HCT116 (cell line): ENCODE results near the gene RBFOX2. TPM values are rescaled to one million over a fixed set of nuclear protein-coding genes. Genes with fewer than 3 reads are reported as not detected.

Experiments
- ATAC-seq: fragments of 200-7000 bp; cut with Tn5 transposase; 2 replicates; pipeline ENCODE4 v1.9.1; 2020; ENCODE audit warnings: mild to moderate bottlenecking, moderate library complexity
- BruUV-seq: library from RNA; stranded (reverse); fragments of 400-500 nt; replicated peaks from 2 replicates; lab custom pipeline; 2021; lab: Mats Ljungman, UMichigan
- CTCF ChIA-PET: fragments of 300-600 bp; sonication (Branson Sonifier 250); formaldehyde crosslinking; loops from one replicate; lab custom pipeline; 2021; ENCODE audit warnings: antibody characterized with exemption; lab: Charles Lee
- POLR2A ChIA-PET: fragments of 300-600, 350-600 bp; sonication (Branson Sonifier 250); formaldehyde crosslinking; loops from one replicate; lab custom pipeline; 2021; ENCODE audit warnings: antibody characterized with exemption; lab: Charles Lee
- RAD21 ChIA-PET, 2 experiments: fragments of 300-600 bp; sonication (Branson Sonifier 250); formaldehyde crosslinking; loops; one replicate each; lab custom pipeline; 2023; ENCODE audit warnings: low total read pairs in 2 of 2; ENCODE audit not compliant: uncharacterized antibody in 2 of 2, unreplicated experiment in 2 of 2, low non-redundant PET in 1 of 2; lab: Charles Lee
- DNase-seq: peaks from one replicate; pipeline ENCODE4 v3.0.0-alpha.2; 2010; ENCODE audit warnings: low read depth, low spot score
- H2AFZ ChIP-seq: fragments of 200-600 bp; shearing (Covaris generic), sonication (generic); 2 replicates; pipeline ENCODE4 v1.6.1; 2017; ENCODE audit warnings: low read depth, mixed run types, mixed read lengths, antibody characterized with exemption, low read length; ENCODE audit not compliant: poor library complexity, severe bottlenecking
- H3K27ac ChIP-seq: 2 replicates; pipeline ENCODE4 v1.5.1; 2012; ENCODE audit warnings: low read depth, low read length
- H3K27me3 ChIP-seq: fragments of 200-600 bp; sonication (generic); 2 replicates; pipeline ENCODE4 v1.6.1; 2016; ENCODE audit warnings: mixed run types, low read length, mixed read lengths; ENCODE audit not compliant: insufficient read depth
- H3K36me3 ChIP-seq, 2 experiments: fragments of 200-500 bp in 1 of 2; fragments of 200-600 bp in 1 of 2; sonication (Bioruptor generic) in 1 of 2; sonication (generic) in 1 of 2; 2 replicates each; pipeline versions ENCODE4 v1.5.1 to v1.6.1; 2014 to 2016; ENCODE audit warnings: low read length in 2 of 2, inconsistent platforms in 1 of 2, mixed read lengths in 1 of 2, mixed run types in 1 of 2; ENCODE audit not compliant: insufficient read depth in 2 of 2, control insufficient read depth in 1 of 2
- H3K4me1 ChIP-seq, 2 experiments: fragments of 200-600 bp in 1 of 2; sonication (generic) in 1 of 2; 2 replicates each; pipeline versions ENCODE4 v1.5.1 to v1.6.1; 2012 to 2017; ENCODE audit warnings: low read length in 2 of 2, inconsistent platforms in 1 of 2, mild to moderate bottlenecking in 1 of 2, mixed read lengths in 1 of 2, mixed run types in 1 of 2, moderate library complexity in 1 of 2; ENCODE audit not compliant: insufficient read depth in 2 of 2, control insufficient read depth in 1 of 2
- H3K4me2 ChIP-seq: fragments of 200-600 bp; sonication (generic); 2 replicates; pipeline ENCODE4 v1.6.1; 2017; ENCODE audit warnings: mixed run types, low read length, mixed read lengths
- H3K4me3 ChIP-seq, 2 experiments: fragments of 200-600 bp in 1 of 2; sonication (generic) in 1 of 2; replicated peaks in 1 of 2; 2 replicates each; pipeline ENCODE4 v1.5.1; 2011 to 2016; ENCODE audit warnings: low read length in 2 of 2, control low read depth in 1 of 2, low read depth in 1 of 2, mild to moderate bottlenecking in 1 of 2, mixed read lengths in 1 of 2, mixed run types in 1 of 2
- H3K79me2 ChIP-seq: fragments of 200-600 bp; sonication (generic); 2 replicates; pipeline ENCODE4 v1.6.1; 2017; ENCODE audit warnings: mild to moderate bottlenecking, mixed run types, low read length, moderate library complexity, mixed read lengths; ENCODE audit not compliant: insufficient read depth
- H3K9ac ChIP-seq: fragments of 200-600 bp; sonication (generic); 2 replicates; pipeline ENCODE4 v1.6.1; 2016; ENCODE audit warnings: low read length, mixed read lengths
- H3K9me2 ChIP-seq: fragments of 200-600 bp; sonication (generic), shearing (Covaris generic); 2 replicates; pipeline ENCODE4 v1.6.1; 2017; ENCODE audit warnings: mixed run types, mild to moderate bottlenecking, moderate library complexity; ENCODE audit not compliant: insufficient read depth
- H3K9me3 ChIP-seq, 2 experiments: fragments of 200-500 bp in 1 of 2; fragments of 200-600 bp in 1 of 2; sonication (Bioruptor generic) in 1 of 2; sonication (generic) in 1 of 2; 2 replicates each; pipeline ENCODE4 v1.6.1; 2014 to 2017; ENCODE audit warnings: low read length in 2 of 2, mixed read lengths in 2 of 2, inconsistent platforms in 1 of 2, low read depth in 1 of 2, mild to moderate bottlenecking in 1 of 2, mixed run types in 1 of 2, moderate library complexity in 1 of 2; ENCODE audit not compliant: control insufficient read depth in 1 of 2, insufficient read depth in 1 of 2
- H4K20me1 ChIP-seq: fragments of 200-600 bp; sonication (generic), shearing (Covaris generic); 2 replicates; pipeline ENCODE4 v1.6.1; 2017; ENCODE audit warnings: mixed run types, mild to moderate bottlenecking, moderate library complexity; ENCODE audit not compliant: insufficient read depth
- CBX3 ChIP-seq: IDR thresholded peaks from 2 replicates; pipeline ENCODE4 v1.6.1; 2012; ENCODE audit warnings: low read depth
- CEBPB ChIP-seq: IDR thresholded peaks from 2 replicates; pipeline ENCODE4 v1.6.1; 2012; ENCODE audit warnings: low read depth
- EGR1 ChIP-seq: IDR thresholded peaks from 2 replicates; pipeline ENCODE4 v1.6.1; 2012; ENCODE audit warnings: low read depth
- EZH2phosphoT487 ChIP-seq: fragments of 200-600 bp; IDR thresholded peaks from 2 replicates; pipeline ENCODE4 v1.6.1; 2018; ENCODE audit warnings: antibody characterized with exemption, borderline replicate concordance
- FOSL1 ChIP-seq: IDR thresholded peaks from 2 replicates; pipeline ENCODE4 v1.6.1; 2012; ENCODE audit warnings: low read depth
- JUND ChIP-seq: IDR thresholded peaks from 2 replicates; pipeline ENCODE4 v1.6.1; 2012
- POLR2A ChIP-seq: IDR thresholded peaks from 2 replicates; pipeline ENCODE4 v1.7.0; 2011; ENCODE audit warnings: borderline replicate concordance; ENCODE audit not compliant: insufficient read depth, insufficient read length; ENCODE audit errors: extremely low read depth
- RAD21 ChIP-seq: IDR thresholded peaks from 2 replicates; pipeline ENCODE4 v1.6.1; 2012; ENCODE audit warnings: low read depth, mild to moderate bottlenecking
- SIN3A ChIP-seq: IDR thresholded peaks from 2 replicates; pipeline ENCODE4 v1.6.1; 2012; ENCODE audit warnings: low read depth
- SRF ChIP-seq: IDR thresholded peaks from 2 replicates; pipeline ENCODE4 v1.6.1; 2012; ENCODE audit warnings: low read depth
- YY1 ChIP-seq: IDR thresholded peaks from 2 replicates; pipeline ENCODE4 v1.6.1; 2011; ENCODE audit warnings: low read length, low read depth, moderate library complexity, mild to moderate bottlenecking; ENCODE audit not compliant: insufficient replicate concordance; ENCODE audit errors: extremely low read depth
- ZFX ChIP-seq: fragments of 450-650 bp; IDR thresholded peaks from 2 replicates; pipeline ENCODE4 v1.6.1; 2017
- ZNF274 ChIP-seq: fragments of 200-500 bp; sonication (Bioruptor generic); IDR thresholded peaks from 2 replicates; pipeline ENCODE4 v1.6.1; 2014; ENCODE audit warnings: mild to moderate bottlenecking, low read depth, low read length, inconsistent platforms
- intact Hi-C: fragments of 100-400 bp; cut with micrococcal nuclease; formaldehyde crosslinking; loops from 2 replicates; pipeline ENCODE4 v1.10.0; 2022
- total RNA-seq: library from RNA; stranded (reverse); gene quantifications from one replicate; pipeline ENCODE4 v1.2.1, GENCODE V29; 2021; ENCODE audit not compliant: unreplicated experiment
- TF ChIP-seq, protein P1 (sequence below): IDR thresholded peaks from 2 replicates; pipeline ENCODE4 v1.6.1; 2012; ENCODE audit warnings: low read depth
- TF ChIP-seq, protein P2 (sequence below): IDR thresholded peaks from 2 replicates; pipeline ENCODE4 v1.6.1; 2011; ENCODE audit warnings: mild to moderate bottlenecking, low read length, moderate library complexity; ENCODE audit not compliant: insufficient replicate concordance; ENCODE audit errors: extremely low read depth
- TF ChIP-seq, protein P3 (sequence below): IDR thresholded peaks from 2 replicates; pipeline ENCODE4 v1.6.1; 2012
- TF ChIP-seq, protein P4 (sequence below), 3 experiments: fragments of 200-600 bp in 1 of 3; sonication (generic) in 1 of 3; IDR thresholded peaks in 2 of 3; conservative IDR thresholded peaks in 1 of 3; 2 replicates each; pipeline ENCODE4 v1.5.1; 2012 to 2017; ENCODE audit warnings: low read depth in 2 of 3, low read length in 2 of 3, antibody characterized with exemption in 1 of 3, borderline replicate concordance in 1 of 3, control low read depth in 1 of 3, mild to moderate bottlenecking in 1 of 3, mixed read lengths in 1 of 3, mixed run types in 1 of 3, moderate library complexity in 1 of 3; ENCODE audit not compliant: insufficient read depth in 1 of 3

Gene RBFOX2
- total RNA-seq, 1 experiment from 2014 or later = 83.9 TPM

DNA sequence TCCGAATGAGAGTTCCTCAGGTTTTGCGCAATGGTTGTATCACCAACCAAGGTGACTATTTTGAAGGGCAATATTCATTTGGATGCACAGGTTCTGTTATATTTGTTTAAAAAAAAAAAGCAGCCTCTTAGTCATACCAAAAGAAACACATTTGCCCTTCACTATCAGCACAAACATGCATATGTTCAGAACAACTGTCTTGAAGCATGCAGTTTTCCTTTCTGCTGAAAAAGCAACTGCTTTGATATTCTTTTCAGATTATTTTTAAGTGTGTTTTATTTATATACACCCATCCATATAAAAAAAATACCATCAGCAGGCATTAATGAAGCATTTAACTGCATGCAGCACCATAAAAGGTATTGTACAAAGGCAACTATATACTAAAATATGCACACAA, 67.8 kb downstream of the RBFOX2 start:
- Histone ChIP-seq H3K9ac (no peak overlapping the region), H3K4me1 (peaks cover 7 to 17% of the 10 kb centered on the region in 2 experiments), H4K20me1 (peaks cover 7% of the 10 kb centered on the region; the same call in 1 of the 2 replicates), H3K27me3 (no peaks in the 10 kb centered on the region), H3K36me3 (no peaks in the 10 kb centered on the region), H3K9me2 (no peaks in the 10 kb centered on the region), H3K79me2 (peaks cover 59% of the 10 kb centered on the region), H3K4me3 (no peak overlapping the region), H2AFZ (no peak overlapping the region)
- ChIA-PET RAD21 (no interaction called here), POLR2A (no interaction called here)
- no peak for ATAC-seq
- no TSS peak for BruUV-seq
- TF ChIP-seq, protein P1, sequence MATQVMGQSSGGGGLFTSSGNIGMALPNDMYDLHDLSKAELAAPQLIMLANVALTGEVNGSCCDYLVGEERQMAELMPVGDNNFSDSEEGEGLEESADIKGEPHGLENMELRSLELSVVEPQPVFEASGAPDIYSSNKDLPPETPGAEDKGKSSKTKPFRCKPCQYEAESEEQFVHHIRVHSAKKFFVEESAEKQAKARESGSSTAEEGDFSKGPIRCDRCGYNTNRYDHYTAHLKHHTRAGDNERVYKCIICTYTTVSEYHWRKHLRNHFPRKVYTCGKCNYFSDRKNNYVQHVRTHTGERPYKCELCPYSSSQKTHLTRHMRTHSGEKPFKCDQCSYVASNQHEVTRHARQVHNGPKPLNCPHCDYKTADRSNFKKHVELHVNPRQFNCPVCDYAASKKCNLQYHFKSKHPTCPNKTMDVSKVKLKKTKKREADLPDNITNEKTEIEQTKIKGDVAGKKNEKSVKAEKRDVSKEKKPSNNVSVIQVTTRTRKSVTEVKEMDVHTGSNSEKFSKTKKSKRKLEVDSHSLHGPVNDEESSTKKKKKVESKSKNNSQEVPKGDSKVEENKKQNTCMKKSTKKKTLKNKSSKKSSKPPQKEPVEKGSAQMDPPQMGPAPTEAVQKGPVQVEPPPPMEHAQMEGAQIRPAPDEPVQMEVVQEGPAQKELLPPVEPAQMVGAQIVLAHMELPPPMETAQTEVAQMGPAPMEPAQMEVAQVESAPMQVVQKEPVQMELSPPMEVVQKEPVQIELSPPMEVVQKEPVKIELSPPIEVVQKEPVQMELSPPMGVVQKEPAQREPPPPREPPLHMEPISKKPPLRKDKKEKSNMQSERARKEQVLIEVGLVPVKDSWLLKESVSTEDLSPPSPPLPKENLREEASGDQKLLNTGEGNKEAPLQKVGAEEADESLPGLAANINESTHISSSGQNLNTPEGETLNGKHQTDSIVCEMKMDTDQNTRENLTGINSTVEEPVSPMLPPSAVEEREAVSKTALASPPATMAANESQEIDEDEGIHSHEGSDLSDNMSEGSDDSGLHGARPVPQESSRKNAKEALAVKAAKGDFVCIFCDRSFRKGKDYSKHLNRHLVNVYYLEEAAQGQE = no peak
- TF ChIP-seq EZH2phosphoT487 (no peak), EGR1 (no peak), FOSL1 (no peak), SRF (no peak), CBX3 (no peak), RAD21 (no peak), CEBPB (no peak), YY1 (no peak), JUND (no peak), POLR2A (no peak), ZNF274 (no peak), ZFX (no peak), SIN3A (no peak)
- TF ChIP-seq, protein P2, sequence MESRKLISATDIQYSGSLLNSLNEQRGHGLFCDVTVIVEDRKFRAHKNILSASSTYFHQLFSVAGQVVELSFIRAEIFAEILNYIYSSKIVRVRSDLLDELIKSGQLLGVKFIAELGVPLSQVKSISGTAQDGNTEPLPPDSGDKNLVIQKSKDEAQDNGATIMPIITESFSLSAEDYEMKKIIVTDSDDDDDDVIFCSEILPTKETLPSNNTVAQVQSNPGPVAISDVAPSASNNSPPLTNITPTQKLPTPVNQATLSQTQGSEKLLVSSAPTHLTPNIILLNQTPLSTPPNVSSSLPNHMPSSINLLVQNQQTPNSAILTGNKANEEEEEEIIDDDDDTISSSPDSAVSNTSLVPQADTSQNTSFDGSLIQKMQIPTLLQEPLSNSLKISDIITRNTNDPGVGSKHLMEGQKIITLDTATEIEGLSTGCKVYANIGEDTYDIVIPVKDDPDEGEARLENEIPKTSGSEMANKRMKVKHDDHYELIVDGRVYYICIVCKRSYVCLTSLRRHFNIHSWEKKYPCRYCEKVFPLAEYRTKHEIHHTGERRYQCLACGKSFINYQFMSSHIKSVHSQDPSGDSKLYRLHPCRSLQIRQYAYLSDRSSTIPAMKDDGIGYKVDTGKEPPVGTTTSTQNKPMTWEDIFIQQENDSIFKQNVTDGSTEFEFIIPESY = no peak
- TF ChIP-seq, protein P3, sequence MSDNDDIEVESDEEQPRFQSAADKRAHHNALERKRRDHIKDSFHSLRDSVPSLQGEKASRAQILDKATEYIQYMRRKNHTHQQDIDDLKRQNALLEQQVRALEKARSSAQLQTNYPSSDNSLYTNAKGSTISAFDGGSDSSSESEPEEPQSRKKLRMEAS = no peak
- TF ChIP-seq, protein P4, sequence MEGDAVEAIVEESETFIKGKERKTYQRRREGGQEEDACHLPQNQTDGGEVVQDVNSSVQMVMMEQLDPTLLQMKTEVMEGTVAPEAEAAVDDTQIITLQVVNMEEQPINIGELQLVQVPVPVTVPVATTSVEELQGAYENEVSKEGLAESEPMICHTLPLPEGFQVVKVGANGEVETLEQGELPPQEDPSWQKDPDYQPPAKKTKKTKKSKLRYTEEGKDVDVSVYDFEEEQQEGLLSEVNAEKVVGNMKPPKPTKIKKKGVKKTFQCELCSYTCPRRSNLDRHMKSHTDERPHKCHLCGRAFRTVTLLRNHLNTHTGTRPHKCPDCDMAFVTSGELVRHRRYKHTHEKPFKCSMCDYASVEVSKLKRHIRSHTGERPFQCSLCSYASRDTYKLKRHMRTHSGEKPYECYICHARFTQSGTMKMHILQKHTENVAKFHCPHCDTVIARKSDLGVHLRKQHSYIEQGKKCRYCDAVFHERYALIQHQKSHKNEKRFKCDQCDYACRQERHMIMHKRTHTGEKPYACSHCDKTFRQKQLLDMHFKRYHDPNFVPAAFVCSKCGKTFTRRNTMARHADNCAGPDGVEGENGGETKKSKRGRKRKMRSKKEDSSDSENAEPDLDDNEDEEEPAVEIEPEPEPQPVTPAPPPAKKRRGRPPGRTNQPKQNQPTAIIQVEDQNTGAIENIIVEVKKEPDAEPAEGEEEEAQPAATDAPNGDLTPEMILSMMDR (IDR thresholded peaks at IDR 0.05 in 2 of 3, conservative IDR thresholded peaks at IDR 0.05 in 1 of 3; ENCODE audit: borderline replicate concordance in 1 of 3, insufficient read depth in 1 of 3, low read depth in 2 of 3, low read length in 2 of 3) = no peak
- TF ChIP-seq, all 23 proteins: peak for 0
- no peak for DNase-seq
- Histone ChIP-seq H3K9me3 (no peaks in the 10 kb centered on the region), H3K4me2 (no peak overlapping the region), H3K27ac (no peak overlapping the region)
- CTCF ChIA-PET = no interaction called here
- intact Hi-C loops = no loop called here
